Activated B cell treated with CpG ODN at 0.5 μM for 24 hours (primary cell): ENCODE results near the gene EDA. TPM values are rescaled to one million over a fixed set of nuclear protein-coding genes. Genes with fewer than 3 reads are reported as not detected.

Experiments
- ATAC-seq: fragments of 200-7000 bp; cut with Tn5 transposase; one replicate; pipeline ENCODE4 v1.10.0; 2021; ENCODE audit warnings: low read depth, mild to moderate bottlenecking, moderate library complexity
- CTCF ChIA-PET: fragments of 350-600 bp; sonication (Branson Sonifier 250); formaldehyde crosslinking; loops from one replicate; lab custom pipeline; 2021; ENCODE audit warnings: antibody characterized with exemption; lab: Charles Lee
- POLR2A ChIA-PET: fragments of 350-600 bp; sonication (Branson Sonifier 250); formaldehyde crosslinking; loops from one replicate; lab custom pipeline; 2021; ENCODE audit warnings: antibody characterized with exemption; lab: Charles Lee
- DNase-seq: peaks from one replicate; pipeline ENCODE4 v3.0.0; 2022
- H3K27ac Mint-ChIP-seq: one replicate; pipeline ENCODE4 v1.8.0; 2020; ENCODE audit warnings: mixed read lengths
- H3K27me3 Mint-ChIP-seq: one replicate; pipeline ENCODE4 v1.8.0; 2021; ENCODE audit warnings: mixed read lengths
- H3K36me3 Mint-ChIP-seq: one replicate; pipeline ENCODE4 v1.8.0; 2021; ENCODE audit warnings: low read depth, mixed read lengths
- H3K4me1 Mint-ChIP-seq: one replicate; pipeline ENCODE4 v1.8.0; 2021; ENCODE audit warnings: mixed read lengths
- H3K4me3 Mint-ChIP-seq: one replicate; pipeline ENCODE4 v1.8.0; 2020; ENCODE audit warnings: mild to moderate bottlenecking, mixed read lengths
- H3K9me3 Mint-ChIP-seq: one replicate; pipeline ENCODE4 v1.8.0; 2020; ENCODE audit warnings: mixed read lengths
- intact Hi-C: fragments of 100-400 bp; cut with micrococcal nuclease; formaldehyde crosslinking; loops from one replicate; pipeline ENCODE4 v1.15.1; 2024
- total RNA-seq: library from RNA; stranded (reverse); gene quantifications from 2 replicates; pipeline ENCODE4 v1.2.3, GENCODE V29; 2022
- TF ChIP-seq, protein P1 (sequence below): fragments of 200-600 bp; IDR thresholded peaks from one replicate; pipeline ENCODE4 v1.8.0; 2022; ENCODE audit warnings: antibody characterized with exemption, mild to moderate bottlenecking

The EDA gene
- total RNA-seq, 1 donor from 2014 or later, result not detected

DNA sequence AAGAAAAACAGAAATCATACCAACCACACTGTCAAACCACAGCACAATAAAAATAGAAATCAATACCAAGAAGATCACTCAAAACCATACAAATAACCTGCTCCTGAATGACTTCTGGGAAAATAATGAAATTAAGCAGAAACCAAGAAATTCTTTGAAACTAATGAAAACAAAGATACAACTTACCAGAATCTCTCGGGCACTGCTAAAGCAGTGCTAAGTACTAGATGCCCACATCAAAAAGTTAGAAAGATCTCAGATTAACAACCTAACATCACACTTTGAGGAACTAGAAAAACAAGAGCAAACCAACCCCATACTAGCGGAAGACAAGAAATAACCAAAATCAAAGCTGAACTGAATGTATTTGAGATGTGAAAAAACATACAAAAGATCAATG lies 400.6 kb downstream of the EDA start:
- CTCF ChIA-PET, result no interaction called here
- no peaks in the 10 kb centered on the region for H3K4me1 Mint-ChIP-seq
- POLR2A ChIA-PET, result no interaction called here
- H3K9me3 Mint-ChIP-seq, result no peaks in the 10 kb centered on the region
- TF ChIP-seq, protein P1, sequence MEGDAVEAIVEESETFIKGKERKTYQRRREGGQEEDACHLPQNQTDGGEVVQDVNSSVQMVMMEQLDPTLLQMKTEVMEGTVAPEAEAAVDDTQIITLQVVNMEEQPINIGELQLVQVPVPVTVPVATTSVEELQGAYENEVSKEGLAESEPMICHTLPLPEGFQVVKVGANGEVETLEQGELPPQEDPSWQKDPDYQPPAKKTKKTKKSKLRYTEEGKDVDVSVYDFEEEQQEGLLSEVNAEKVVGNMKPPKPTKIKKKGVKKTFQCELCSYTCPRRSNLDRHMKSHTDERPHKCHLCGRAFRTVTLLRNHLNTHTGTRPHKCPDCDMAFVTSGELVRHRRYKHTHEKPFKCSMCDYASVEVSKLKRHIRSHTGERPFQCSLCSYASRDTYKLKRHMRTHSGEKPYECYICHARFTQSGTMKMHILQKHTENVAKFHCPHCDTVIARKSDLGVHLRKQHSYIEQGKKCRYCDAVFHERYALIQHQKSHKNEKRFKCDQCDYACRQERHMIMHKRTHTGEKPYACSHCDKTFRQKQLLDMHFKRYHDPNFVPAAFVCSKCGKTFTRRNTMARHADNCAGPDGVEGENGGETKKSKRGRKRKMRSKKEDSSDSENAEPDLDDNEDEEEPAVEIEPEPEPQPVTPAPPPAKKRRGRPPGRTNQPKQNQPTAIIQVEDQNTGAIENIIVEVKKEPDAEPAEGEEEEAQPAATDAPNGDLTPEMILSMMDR, result no peak
- DNase-seq, result no peak
- intact Hi-C loops, result no loop called here
- no peak overlapping the region for H3K27ac Mint-ChIP-seq
- no peak for ATAC-seq
- H3K27me3 Mint-ChIP-seq, result no peaks in the 10 kb centered on the region
- H3K36me3 Mint-ChIP-seq, result no peaks in the 10 kb centered on the region
- H3K4me3 Mint-ChIP-seq, result no peak overlapping the region

DNA sequence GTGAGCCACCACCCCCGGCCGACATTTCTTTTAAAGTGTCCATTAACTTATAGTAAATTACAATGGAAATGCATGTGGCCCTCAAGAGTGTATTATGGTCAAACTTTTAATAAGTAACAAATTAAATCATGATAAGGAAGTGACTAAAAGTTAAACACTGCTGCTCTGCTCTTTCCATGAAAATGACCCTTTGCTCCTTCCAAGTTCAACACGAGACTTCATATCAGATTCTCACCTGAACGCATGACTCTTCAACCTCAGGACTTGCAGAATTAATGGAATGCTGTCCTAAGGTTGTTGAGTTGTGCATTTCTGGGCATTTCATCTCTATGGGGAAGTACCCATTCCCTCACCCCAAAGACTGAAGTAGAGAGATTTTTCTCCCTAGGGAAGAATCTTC lies 406.7 kb downstream of the EDA start:
- H3K27me3 Mint-ChIP-seq, result no peaks in the 10 kb centered on the region
- no peaks in the 10 kb centered on the region for H3K9me3 Mint-ChIP-seq
- intact Hi-C loops, result no loop called here
- no peaks in the 10 kb centered on the region for H3K4me1 Mint-ChIP-seq
- H3K27ac Mint-ChIP-seq, result no peak overlapping the region
- CTCF ChIA-PET, result no interaction called here
- TF ChIP-seq, protein P1, result no peak
- H3K4me3 Mint-ChIP-seq, result no peak overlapping the region
- no peaks in the 10 kb centered on the region for H3K36me3 Mint-ChIP-seq
- POLR2A ChIA-PET, result no interaction called here
- DNase-seq (no peak), ATAC-seq (no peak)

- H3K27ac Mint-ChIP-seq, result no peak overlapping the region
- H3K27me3 Mint-ChIP-seq, result no peaks in the 10 kb centered on the region
- intact Hi-C loops, result no loop called here
- H3K4me1 Mint-ChIP-seq, result no peaks in the 10 kb centered on the region
- TF ChIP-seq, protein P1, result no peak
- CTCF ChIA-PET, result no interaction called here
- no peaks in the 10 kb centered on the region for H3K36me3 Mint-ChIP-seq
- H3K4me3 Mint-ChIP-seq, result no peak overlapping the region
- no peaks in the 10 kb centered on the region for H3K9me3 Mint-ChIP-seq
- DNase-seq (no peak), ATAC-seq (no peak)
- POLR2A ChIA-PET, result no interaction called here
These were observed 409.6 kb downstream of the EDA start for GRCh38 chrX:70025464-70025863.

- no peak overlapping the region for H3K4me3 Mint-ChIP-seq
- no peak for ATAC-seq
- ChIA-PET POLR2A (no interaction called here), CTCF (no interaction called here)
- no peak for DNase-seq
- no peaks in the 10 kb centered on the region for H3K9me3 Mint-ChIP-seq
- no peaks in the 10 kb centered on the region for H3K4me1 Mint-ChIP-seq
- intact Hi-C loops, result no loop called here
- no peaks in the 10 kb centered on the region for H3K36me3 Mint-ChIP-seq
- TF ChIP-seq, protein P1, result no peak
- H3K27ac Mint-ChIP-seq, result no peak overlapping the region
- H3K27me3 Mint-ChIP-seq, result no peaks in the 10 kb centered on the region
These were observed 410.4 kb downstream of the EDA start for GRCh38 chrX:70026112-70026850.

DNA sequence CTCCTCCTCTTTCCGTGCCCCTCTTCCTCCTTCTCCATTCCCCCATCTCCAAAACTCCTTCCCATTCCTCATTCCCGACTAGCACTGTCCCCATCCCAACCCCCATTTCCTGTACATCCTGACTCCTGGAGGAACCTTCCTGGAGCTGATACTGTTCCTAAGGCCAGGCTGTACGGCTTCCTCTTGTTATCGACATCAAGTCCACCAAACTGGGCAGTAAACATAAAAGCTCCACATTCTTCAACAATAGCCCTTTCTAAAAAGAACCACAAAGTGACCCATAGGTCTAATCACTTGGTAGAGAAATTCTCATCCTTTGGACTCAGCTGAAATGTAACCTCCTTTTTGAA lies 410.9 kb downstream of the EDA start:
- ATAC-seq (no peak), DNase-seq (no peak)
- Mint-ChIP-seq H3K9me3 (no peaks in the 10 kb centered on the region), H3K36me3 (no peaks in the 10 kb centered on the region), H3K27me3 (no peaks in the 10 kb centered on the region), H3K27ac (no peak overlapping the region), H3K4me1 (no peaks in the 10 kb centered on the region), H3K4me3 (no peak overlapping the region)
- TF ChIP-seq, protein P1, result no peak
- ChIA-PET CTCF (no interaction called here), POLR2A (no interaction called here)
- intact Hi-C loops, result no loop called here
